Measurements from ENCODE around the gene CCBE1. TPM values are rescaled to one million over a fixed set of nuclear protein-coding genes. Genes with fewer than 3 reads are reported as not detected.

Gene CCBE1
- total RNA-seq, 1 donor from 2014 or later, result 5.8 TPM

GRCh38 chr18:59466980-59467379 lies 230.2 kb downstream of the CCBE1 start:
- DNase-seq (ENCODE audit: low spot score) (no peak), ATAC-seq (no peak)

GRCh38 chr18:59464486-59464885 lies 232.7 kb downstream of the CCBE1 start:
- no peak for DNase-seq (ENCODE audit: low spot score)
- ATAC-seq, result no peak

- DNase-seq (ENCODE audit: low spot score) (no peak), ATAC-seq (no peak)
Observed at GRCh38 chr18:59461171-59461570, 236.1 kb downstream of the CCBE1 start.

GRCh38 chr18:59460072-59460420 lies 237.2 kb downstream of the CCBE1 start:
- ATAC-seq, result peak; percentile 44

GRCh38 chr18:59459369-59460071 lies 237.7 kb downstream of the CCBE1 start:
- ATAC-seq, result peak; percentile 80
- no peak for DNase-seq (ENCODE audit: low spot score)

More at GRCh38 chr18:59460072-59460420, 237.2 kb downstream of the CCBE1 start:
- DNase-seq (ENCODE audit: low spot score), result no peak

- DNase-seq (ENCODE audit: low spot score) (no peak), ATAC-seq (no peak)
Observed at GRCh38 chr18:59458575-59458974, 238.6 kb downstream of the CCBE1 start.

- no peak for DNase-seq (ENCODE audit: low spot score)
- no peak for ATAC-seq
Observed at GRCh38 chr18:59456657-59457056, 240.6 kb downstream of the CCBE1 start.

- no peak for ATAC-seq
- DNase-seq (ENCODE audit: low spot score), result no peak
Observed at GRCh38 chr18:59455728-59456276, 241.4 kb downstream of the CCBE1 start.

GRCh38 chr18:59454909-59455727 lies 242.1 kb downstream of the CCBE1 start:
- ATAC-seq, result no peak
- DNase-seq (ENCODE audit: low spot score), result no peak

- DNase-seq (ENCODE audit: low spot score), result no peak
- peak; percentile 75 for ATAC-seq
Observed at GRCh38 chr18:59453468-59453961, 243.7 kb downstream of the CCBE1 start.

GRCh38 chr18:59451963-59452362 lies 245.3 kb downstream of the CCBE1 start:
- ATAC-seq (peak; percentile 25), DNase-seq (ENCODE audit: low spot score) (no peak)

- DNase-seq (ENCODE audit: low spot score) (no peak), ATAC-seq (no peak)
Observed at GRCh38 chr18:59451073-59451472, 246.2 kb downstream of the CCBE1 start.

- ATAC-seq (no peak), DNase-seq (ENCODE audit: low spot score) (no peak)
Observed at GRCh38 chr18:59448546-59448945, 248.7 kb downstream of the CCBE1 start.

GRCh38 chr18:59446012-59446411 lies 251.2 kb downstream of the CCBE1 start:
- no peak for ATAC-seq
- DNase-seq (ENCODE audit: low spot score), result no peak

GRCh38 chr18:59437851-59438569 lies 259.2 kb downstream of the CCBE1 start:
- DNase-seq (ENCODE audit: low spot score) (no peak), ATAC-seq (no peak)

- ATAC-seq, result no peak
- no peak for DNase-seq (ENCODE audit: low spot score)
Observed at GRCh38 chr18:59432803-59433597, 264.2 kb downstream of the CCBE1 start.

- no peak for DNase-seq (ENCODE audit: low spot score)
- no peak for ATAC-seq
Observed at GRCh38 chr18:59431131-59431530, 266.1 kb downstream of the CCBE1 start.

GRCh38 chr18:59429608-59430007 lies 267.6 kb downstream of the CCBE1 start:
- ATAC-seq, result no peak
- no peak for DNase-seq (ENCODE audit: low spot score)

- ATAC-seq, result no peak
Observed at GRCh38 chr18:59428018-59428417, 269.2 kb downstream of the CCBE1 start.

GRCh38 chr18:59426855-59427254 lies 270.4 kb downstream of the CCBE1 start:
- DNase-seq (ENCODE audit: low spot score), result no peak
- ATAC-seq, result no peak

More at GRCh38 chr18:59428018-59428417, 269.2 kb downstream of the CCBE1 start:
- DNase-seq (ENCODE audit: low spot score), result no peak

All from left lobe of liver (tissue), 2 donors.